ENCODE results near the gene KCNH2.
A peak's percentile ranks its signal among the peaks of the same experiment; 100 is the strongest.

DNA sequence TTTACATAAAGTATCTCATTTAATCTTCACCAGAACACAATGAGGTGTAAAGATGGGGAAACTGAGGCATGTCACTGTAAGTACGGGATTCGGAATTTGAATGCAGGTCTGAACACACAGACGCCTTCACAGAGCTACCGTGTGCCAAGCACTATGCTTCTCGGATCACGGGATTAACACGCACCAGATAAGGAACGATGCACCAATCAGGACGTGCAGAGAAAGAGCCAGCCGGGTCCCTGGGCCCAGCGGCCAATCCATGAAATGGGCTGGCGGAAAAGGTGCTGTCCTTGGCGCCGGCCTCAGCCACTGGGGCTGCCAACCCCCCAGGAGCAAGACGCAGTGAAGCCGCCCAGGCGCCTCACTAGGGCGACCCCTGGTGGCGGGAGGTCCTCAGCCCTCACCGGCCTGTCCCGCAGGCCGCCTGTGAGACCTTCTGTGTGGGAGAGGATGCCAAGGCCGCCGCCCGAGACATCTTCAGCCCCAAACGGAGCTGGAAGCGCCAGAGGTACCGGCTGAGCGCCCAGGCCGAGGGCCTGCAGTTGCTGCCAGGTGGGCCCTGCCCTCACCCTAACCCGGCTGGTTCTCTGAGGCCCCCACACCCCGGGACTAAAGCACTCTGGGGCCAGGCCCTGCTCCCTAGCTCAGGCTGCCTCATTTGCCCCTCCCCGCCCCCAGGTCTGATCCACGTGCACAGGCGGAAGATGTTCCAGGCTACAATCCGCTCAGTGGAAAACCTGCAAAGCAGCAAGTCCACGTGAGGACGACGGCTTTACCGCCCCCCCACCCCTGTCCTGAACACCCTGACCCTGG is 30.6 kb upstream of the KCNH2 start:
- TF ChIP-seq, protein P1, sequence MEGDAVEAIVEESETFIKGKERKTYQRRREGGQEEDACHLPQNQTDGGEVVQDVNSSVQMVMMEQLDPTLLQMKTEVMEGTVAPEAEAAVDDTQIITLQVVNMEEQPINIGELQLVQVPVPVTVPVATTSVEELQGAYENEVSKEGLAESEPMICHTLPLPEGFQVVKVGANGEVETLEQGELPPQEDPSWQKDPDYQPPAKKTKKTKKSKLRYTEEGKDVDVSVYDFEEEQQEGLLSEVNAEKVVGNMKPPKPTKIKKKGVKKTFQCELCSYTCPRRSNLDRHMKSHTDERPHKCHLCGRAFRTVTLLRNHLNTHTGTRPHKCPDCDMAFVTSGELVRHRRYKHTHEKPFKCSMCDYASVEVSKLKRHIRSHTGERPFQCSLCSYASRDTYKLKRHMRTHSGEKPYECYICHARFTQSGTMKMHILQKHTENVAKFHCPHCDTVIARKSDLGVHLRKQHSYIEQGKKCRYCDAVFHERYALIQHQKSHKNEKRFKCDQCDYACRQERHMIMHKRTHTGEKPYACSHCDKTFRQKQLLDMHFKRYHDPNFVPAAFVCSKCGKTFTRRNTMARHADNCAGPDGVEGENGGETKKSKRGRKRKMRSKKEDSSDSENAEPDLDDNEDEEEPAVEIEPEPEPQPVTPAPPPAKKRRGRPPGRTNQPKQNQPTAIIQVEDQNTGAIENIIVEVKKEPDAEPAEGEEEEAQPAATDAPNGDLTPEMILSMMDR (IDR thresholded peaks at IDR 0.05) = peak; percentile 37 to 74
- TF ChIP-seq POLR2AphosphoS5 (IDR thresholded peaks at IDR 0.05) = no peak

Data from suprapubic skin (tissue), 3 donors.